Epithelial cell of prostate (primary cell): ENCODE data around the gene RSPH1.

ENCODE experiments used
- DNase-seq: peaks from one replicate; pipeline ENCODE4 v3.0.0-alpha.2; 2011; ENCODE audit warnings: low read depth, low spot score
- H3K27ac ChIP-seq: fragments of 450-650 bp; 2 replicates; pipeline ENCODE4 v1.5.1; 2017; ENCODE audit warnings: mild to moderate bottlenecking

RSPH1 gene

DNA sequence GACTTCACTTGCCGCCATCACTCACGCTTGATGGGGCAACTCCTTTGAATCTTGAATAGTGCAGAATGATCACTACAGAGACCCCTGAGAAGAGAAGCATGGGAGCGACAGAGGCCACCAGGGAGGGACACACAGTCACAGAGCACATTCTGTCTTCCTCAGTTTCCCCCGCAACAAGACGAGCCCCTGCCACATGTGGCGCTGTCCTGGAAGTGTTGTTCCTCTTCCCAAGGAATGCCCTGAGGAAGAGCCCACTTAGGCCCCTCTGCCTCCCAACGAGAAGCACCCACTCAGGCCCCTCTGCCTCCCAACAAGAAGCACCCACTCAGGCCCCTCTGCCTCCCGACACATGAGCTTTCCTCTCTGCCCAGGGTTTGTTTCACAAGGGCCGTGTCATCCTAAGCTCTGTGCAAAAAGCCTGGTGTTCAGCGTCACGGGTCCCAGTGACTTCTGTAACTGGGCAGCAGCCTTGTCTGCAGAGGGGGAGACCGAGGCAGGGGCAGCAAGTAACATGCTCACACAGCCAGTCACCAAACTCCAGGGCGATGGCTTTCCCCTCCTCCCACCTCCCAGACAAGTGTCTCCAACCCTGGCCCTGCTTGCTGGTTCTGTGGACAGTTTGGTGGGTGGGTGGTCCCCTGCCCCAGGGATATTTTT is 37.4 kb upstream of the RSPH1 start:
- DNase-seq = no peak
- H3K27ac ChIP-seq = no peak overlapping the region

DNA sequence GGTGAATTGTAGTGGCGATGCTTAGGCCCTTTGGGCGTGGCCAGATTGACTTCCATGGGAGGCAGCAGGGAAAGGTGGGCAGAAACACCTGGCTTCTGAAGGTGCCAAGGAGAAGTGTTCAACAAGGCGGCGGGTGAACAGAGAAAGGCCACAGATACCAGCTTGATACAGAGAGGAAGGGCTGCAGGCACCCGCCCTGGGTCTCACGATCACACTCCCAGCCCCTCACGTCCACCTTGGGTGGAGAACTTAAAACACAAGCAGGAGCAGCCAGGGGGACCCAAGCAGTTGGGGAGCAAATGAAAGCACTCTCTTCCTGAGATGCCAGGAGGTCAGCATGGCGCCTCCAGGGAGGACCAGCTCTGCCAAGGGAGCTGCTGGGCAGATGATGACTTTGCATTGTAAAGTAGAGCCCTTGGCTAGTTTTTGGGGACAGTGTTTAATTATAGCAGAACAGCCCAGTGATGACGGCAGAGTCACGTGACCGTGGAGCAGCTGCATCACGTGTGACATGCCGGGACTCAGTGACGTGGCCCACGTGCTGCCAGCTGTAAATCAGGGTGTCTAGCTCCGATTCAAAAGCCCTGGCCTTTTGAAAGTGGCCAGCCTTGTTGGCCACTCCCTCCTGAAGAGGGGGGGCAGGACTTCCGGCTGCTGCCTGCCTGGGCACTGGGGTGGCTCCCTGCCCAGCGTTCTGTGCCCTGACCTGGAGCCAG is 36.6 kb upstream of the RSPH1 start:
- DNase-seq = no peak
- no peak overlapping the region for H3K27ac ChIP-seq

- H3K27ac ChIP-seq = no peak overlapping the region
- DNase-seq = no peak
Measured at GRCh38 chr21:42531771-42532170, 35.7 kb upstream of the RSPH1 start.

DNA sequence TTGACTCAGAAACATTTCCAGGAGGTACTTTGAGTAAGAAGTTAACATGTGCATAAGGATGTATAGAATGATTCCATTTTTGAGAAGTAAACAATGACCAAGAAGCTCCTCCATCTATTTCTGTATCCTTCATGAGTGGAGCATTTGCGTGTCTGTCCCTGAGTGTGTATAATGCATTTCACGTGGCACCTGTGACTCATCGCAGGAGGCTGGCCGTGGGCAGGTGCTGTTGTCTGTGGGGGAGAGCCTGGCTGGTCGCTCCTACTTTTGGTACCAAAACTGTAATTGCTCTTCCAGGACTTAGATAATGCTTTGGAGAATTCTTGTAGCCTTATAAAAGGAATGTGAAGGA is 34.1 kb upstream of the RSPH1 start:
- DNase-seq = no peak
- no peak overlapping the region for H3K27ac ChIP-seq

- no peak overlapping the region for H3K27ac ChIP-seq
- DNase-seq = no peak
Measured at GRCh38 chr21:42527489-42528158, 31.6 kb upstream of the RSPH1 start.

DNA sequence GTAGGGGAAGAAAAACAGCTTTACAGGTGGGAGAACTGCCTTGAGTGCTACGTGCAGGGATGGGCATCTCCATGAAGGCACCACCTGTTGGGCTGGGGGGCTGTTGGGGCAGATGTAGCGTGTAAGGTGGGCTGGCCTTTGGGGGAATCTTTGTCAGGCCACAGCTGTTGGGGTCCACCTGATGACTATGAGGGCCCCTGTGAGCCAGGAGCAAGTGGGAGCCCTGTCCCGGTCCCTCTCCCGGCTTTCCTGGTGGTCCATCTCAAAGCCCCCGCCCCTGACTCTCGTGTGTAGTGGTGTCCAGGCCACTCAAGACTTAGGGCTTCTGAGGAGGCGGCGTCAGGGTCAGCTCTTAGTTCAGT is 31.1 kb upstream of the RSPH1 start:
- H3K27ac ChIP-seq = no peak overlapping the region
- DNase-seq = no peak

DNA sequence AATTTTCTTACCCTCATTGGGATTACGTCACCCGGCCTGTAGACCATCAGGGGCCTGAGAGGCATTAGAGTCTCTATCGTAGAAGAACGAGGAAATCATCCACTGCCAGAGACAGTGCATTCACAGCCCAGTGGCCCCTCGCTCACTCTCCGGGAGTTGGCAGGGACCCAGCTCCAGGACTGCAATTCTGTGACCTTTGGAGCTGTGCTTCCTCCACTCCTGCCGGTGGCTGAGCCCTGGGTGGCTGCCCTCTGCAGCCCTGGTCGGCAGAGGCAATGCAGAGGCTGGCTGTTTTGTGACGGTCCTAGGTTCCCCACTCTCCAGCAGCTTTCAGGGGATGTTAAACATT is 30.3 kb upstream of the RSPH1 start:
- no peak overlapping the region for H3K27ac ChIP-seq
- DNase-seq = no peak

- no peak for DNase-seq
- H3K27ac ChIP-seq = no peak overlapping the region
Measured at GRCh38 chr21:42525676-42526378, 29.8 kb upstream of the RSPH1 start.

DNA sequence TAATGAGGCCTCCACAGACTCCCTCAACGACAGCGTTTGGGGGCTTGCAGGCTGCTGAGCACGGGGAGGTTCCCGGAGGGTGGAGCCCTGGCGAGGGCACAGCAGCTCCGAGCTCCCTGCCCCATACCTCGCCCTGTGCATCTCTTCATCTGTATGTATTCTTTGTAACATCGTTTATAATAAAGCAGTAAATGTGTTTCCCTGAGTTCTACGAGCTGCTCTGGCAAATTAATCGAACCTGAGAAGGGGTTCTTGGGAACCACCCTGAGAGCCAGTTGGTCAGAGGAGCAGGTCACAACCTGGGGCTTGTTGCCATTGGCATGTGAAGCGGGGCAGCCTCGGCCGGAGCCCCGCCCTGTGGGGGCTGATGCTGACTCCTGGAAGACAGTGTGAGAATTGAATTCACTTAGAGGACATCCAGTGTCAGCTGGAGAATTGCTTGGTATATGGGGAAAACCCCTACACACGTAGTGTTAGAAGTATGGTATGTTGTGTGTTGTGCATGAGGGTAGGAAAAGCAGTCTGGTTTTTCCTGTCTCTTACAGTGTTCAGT is 29.1 kb upstream of the RSPH1 start:
- H3K27ac ChIP-seq = no peak overlapping the region
- peak; percentile 8 for DNase-seq

- H3K27ac ChIP-seq = peak overlapping the region; percentile 5
- DNase-seq = no peak
Measured at GRCh38 chr21:42524341-42525028, 28.5 kb upstream of the RSPH1 start.

- DNase-seq = no peak
- H3K27ac ChIP-seq = peak overlapping the region; percentile 5
Measured at GRCh38 chr21:42523941-42524340, 27.9 kb upstream of the RSPH1 start.

DNA sequence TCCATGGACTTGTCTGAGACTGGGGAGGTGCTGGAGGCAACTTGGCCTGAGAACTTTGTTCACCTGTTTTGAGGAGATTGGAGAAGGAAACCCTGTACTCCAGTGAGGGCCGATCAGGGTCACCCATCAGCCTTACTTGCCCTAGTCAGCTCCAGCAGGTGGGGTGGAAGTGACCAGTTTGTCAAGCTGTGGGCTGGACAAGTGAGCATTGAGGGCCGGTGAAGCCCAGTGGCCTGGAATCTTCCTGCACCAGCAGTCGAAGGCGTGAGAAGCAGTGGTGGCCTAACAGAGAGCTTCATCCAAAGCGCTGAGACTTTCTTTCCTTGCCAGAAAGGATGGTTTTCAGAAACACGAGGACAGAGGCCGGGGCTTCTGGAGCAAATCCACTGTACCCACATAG is 27.2 kb upstream of the RSPH1 start:
- no peak overlapping the region for H3K27ac ChIP-seq
- DNase-seq = no peak

- no peak overlapping the region for H3K27ac ChIP-seq
- DNase-seq = no peak
Measured at GRCh38 chr21:42522771-42523170, 26.7 kb upstream of the RSPH1 start.

DNA sequence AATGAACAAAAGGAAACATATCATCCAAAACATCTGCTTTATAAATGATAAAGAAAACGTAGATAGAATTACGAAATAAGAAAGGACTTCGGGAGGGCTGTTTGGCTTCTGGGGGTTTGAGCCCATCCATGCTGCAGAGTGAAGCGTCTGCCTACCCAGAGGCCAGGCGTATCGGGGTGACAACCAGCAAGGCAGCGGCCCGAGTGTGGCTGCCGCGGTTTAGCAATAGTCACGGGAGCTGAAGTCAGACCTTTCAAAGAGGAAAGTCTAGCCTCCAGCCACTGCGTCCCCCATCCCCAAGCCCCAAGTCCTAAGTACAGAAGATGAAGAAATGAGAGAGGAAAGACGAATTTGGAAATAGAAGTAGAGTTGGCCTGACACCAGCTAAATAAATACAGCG is 26.2 kb upstream of the RSPH1 start:
- DNase-seq = no peak
- no peak overlapping the region for H3K27ac ChIP-seq

DNA sequence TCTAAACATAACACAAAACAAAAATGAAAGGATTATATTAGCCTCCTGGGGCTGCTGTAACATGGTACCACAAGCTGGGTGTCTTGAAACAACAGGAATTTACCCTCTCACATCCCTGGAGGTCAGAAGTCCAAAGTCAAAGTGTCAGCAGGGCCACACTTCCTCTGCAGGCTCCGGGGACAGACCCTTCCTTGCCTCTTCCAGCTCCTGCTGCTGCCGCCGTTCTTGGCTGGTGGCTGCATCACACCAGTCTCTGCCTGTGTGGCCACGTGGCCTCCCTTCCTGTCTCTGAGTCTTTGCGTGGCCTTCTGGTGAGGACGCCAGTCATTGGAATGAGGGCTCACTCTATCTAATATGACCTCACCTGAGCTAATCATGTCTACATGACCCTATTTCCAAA is 25.8 kb upstream of the RSPH1 start:
- no peak for DNase-seq
- no peak overlapping the region for H3K27ac ChIP-seq

- DNase-seq = no peak
- H3K27ac ChIP-seq = no peak overlapping the region
Measured at GRCh38 chr21:42521384-42521783, 25.4 kb upstream of the RSPH1 start.

DNA sequence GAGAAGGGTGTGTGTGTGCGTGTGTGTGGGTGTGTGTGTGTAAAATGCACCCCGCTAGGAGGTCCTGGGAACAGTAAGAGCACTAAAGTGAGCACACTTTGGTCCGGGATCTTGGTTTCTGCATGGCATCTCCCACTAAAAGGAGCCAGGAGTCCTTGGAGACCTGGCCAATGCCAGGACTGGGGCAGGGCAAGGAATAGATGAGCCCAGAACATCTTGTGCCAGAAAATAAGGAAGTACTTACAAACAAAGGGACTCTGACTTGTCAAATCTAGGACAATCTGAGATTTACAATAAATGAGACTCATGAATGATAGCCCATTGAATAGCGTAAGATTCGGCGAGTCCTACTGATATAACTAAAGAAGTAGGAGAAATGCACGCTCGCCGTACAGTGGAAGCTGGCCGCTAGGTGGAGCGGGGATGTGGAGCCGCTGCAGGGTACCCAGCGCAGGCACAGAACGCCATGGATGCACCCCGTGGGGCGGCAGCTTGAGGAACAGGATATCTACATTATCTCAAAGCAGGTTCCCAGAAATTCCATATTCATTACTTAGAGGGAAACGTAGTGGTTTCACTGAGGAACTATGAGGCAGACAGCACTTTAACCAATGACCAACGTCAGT is 24.7 kb upstream of the RSPH1 start:
- no peak for DNase-seq
- no peak overlapping the region for H3K27ac ChIP-seq

GRCh38 chr21:42518626-42519025 is 22.6 kb upstream of the RSPH1 start:
- DNase-seq = no peak
- H3K27ac ChIP-seq = no peak overlapping the region

GRCh38 chr21:42518215-42518614 is 22.2 kb upstream of the RSPH1 start:
- H3K27ac ChIP-seq = no peak overlapping the region

More at GRCh38 chr21:42518215-42518614, 22.2 kb upstream of the RSPH1 start:
- DNase-seq = no peak
